HG03097 (cell line): ENCODE results near the gene MDH1.

Experiments
- ATAC-seq: cut with Tn5 transposase; IDR thresholded peaks from one replicate; pipeline ENCODE4 v1.9.1; 2021; ENCODE audit not compliant: unreplicated experiment, low FRiP score

Gene MDH1

GRCh38 chr2:63628403-63628942 lies 39.7 kb downstream of the MDH1 start:
- no peak for ATAC-seq

DNA sequence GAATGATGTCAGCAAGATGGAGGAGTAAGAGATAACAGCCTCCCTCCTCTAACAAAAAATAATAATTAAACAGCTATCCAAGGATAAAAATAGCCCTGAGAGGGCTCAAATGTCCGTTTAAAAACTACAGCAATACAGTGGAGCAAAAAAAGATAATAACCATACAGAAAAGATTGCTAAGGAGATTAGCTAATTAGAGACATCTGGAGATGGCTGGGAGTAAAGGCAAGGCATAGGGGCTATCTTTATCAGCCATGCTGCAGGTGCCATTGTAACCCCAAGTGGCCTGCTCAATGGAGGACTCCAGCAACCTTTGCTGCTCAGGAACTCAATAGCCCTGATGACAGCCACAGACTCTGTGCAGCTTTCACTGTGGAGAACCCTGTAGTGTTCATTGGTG lies 42.7 kb downstream of the MDH1 start:
- no peak for ATAC-seq

- no peak for ATAC-seq
Observed at GRCh38 chr2:63632382-63632781, 43.6 kb downstream of the MDH1 start.

DNA sequence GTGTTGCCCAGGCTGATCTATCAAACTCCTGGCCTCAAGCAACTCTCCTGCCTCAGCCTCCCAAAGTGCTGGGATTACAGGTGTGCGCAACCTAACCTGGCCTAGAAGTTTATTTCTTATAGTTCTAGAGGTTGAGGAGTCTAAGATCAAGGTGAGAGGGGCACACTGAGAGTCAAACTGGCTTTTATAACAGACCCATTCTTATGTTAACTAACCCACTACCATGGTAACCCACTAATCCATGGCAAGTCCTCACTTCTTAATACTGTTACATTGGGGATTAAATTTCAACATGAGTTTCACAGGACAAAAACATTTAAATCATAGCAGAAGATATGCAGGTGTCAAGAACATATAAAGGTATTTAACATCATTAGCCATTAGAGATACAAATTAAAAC lies 50.6 kb downstream of the MDH1 start:
- no peak for ATAC-seq

DNA sequence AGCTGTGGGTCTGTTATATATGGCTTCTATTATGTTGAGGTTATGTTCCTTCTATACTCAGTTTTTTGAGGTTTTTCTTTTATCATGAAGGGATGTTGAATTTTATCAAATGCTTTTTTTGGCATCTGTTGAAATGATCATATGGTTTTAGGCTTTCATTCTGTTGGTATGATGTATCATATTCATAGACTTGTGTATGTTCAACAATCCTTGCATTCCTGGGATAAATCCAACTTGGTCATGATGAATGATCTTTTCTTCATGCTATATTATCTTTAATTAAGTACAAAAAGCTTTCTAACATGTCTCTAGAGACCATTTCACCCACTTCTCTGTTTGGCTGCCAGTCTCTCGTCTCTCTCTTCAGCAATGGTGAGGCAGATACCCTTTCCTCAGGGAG lies 54.2 kb downstream of the MDH1 start:
- ATAC-seq: no peak

GRCh38 chr2:63643486-63643885 lies 54.7 kb downstream of the MDH1 start:
- ATAC-seq: no peak

DNA sequence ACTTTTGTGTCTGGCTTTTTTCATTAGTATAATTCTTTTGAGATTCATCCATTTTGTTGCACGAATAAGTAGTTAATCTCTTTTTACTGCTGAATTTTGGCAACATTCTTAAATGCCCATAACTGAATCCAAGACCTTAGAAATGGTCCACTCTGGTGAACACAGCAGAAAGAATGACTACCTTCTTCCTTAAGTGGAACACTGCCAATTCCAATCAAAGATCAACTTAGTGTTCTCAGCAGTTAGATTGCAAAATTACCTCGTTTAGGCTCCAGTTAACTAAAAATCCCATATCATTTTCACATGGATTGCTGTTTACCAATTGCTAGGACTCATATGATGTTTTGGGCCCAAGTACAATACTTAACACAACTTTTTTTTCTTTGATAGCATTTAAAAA lies 59.9 kb downstream of the MDH1 start:
- ATAC-seq: no peak

- no peak for ATAC-seq
Observed at GRCh38 chr2:63649829-63650228, 61.1 kb downstream of the MDH1 start.

DNA sequence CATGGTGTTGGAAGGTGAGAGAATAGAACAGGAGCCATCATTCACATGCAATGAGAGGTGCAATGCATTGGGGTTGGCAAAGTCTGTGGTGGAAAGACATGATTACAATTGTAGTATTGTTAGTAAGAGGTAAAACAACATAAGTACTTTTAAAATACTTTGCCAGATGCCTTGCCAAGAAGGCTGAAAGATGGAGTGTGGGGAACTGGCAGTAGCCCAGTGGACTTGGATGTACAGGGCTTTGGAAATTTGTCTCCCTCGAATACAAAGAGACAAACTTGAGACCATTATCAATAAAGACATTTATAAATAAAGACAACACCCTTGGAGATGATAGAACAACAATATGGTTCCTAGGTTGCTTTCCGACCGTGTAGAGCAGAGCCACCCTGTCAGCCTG lies 62.0 kb downstream of the MDH1 start:
- ATAC-seq: no peak

GRCh38 chr2:63651356-63651755 lies 62.6 kb downstream of the MDH1 start:
- no peak for ATAC-seq

GRCh38 chr2:63651861-63652651 lies 63.3 kb downstream of the MDH1 start:
- no peak for ATAC-seq

- ATAC-seq: no peak
Observed at GRCh38 chr2:63652652-63652985, 63.9 kb downstream of the MDH1 start.

- no peak for ATAC-seq
Observed at GRCh38 chr2:63654959-63655358, 66.2 kb downstream of the MDH1 start.
